GM19455 (cell line): ENCODE data around the gene PUS7.
"Not testable (repeated sequence)": the region's sequence is repeated elsewhere in the genome, so short reads cannot be mapped to it uniquely, and the experiment has no call there.

Source experiments
- ATAC-seq: cut with Tn5 transposase; IDR thresholded peaks from one replicate; pipeline ENCODE4 v1.9.1; 2021; ENCODE audit not compliant: unreplicated experiment

PUS7 gene

DNA sequence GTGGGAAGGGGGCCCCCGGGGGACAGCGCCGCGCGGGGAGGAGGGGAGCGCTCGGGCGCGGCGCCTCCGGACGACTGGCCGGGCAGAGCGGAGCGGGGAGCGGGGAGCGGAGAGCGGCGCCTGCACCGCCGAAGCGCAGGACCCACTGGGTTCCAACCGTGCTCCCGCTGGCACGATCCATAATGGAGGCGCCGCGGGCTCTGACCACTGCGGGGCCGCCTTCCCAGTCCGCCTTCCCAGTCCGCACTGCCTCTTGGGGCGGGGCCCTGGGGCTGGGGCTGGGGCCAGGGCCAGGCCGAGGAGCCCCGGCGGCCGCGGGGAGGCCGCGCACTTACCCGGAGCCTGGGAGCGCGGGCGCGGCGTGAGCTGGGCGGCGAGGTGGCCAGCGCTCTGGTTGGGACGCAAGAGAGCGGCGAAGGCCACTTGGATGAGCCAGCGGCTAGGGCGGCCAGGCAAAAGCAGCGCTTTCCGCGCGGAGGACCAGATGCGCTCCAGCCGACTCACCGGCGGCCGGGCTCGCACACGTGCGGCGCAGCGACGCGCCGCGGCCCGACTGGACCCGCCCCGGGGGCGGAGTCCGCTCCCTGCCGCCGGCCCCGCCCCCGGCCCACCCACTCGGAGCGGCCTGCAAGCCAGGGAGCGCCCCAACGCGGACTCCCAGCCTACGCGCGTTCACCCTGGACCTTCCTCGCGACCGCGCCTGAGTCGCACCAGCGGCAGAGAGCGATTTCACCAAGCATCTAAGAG is at the start of gene PUS7:
PUS7 (minus strand) TSS at position 555 of the 747 bp plus-strand sequence. CDS start 13,759 bp downstream, outside the sequence.
- peak; percentile 86 for ATAC-seq

GRCh38 chr7:105567821-105568220 is 45.8 kb upstream of the PUS7 start:
- no peak for ATAC-seq

- no peak for ATAC-seq
These were observed 45.0 kb upstream of the PUS7 start for GRCh38 chr7:105567024-105567423.

- ATAC-seq = no peak
These were observed 43.1 kb upstream of the PUS7 start for GRCh38 chr7:105565190-105565589.

GRCh38 chr7:105559926-105560325 is 37.9 kb upstream of the PUS7 start:
- ATAC-seq = no peak

- ATAC-seq = no peak
These were observed 16.3 kb upstream of the PUS7 start for GRCh38 chr7:105538339-105538738.

GRCh38 chr7:105532709-105533460 is 10.8 kb upstream of the PUS7 start:
- ATAC-seq = no peak

DNA sequence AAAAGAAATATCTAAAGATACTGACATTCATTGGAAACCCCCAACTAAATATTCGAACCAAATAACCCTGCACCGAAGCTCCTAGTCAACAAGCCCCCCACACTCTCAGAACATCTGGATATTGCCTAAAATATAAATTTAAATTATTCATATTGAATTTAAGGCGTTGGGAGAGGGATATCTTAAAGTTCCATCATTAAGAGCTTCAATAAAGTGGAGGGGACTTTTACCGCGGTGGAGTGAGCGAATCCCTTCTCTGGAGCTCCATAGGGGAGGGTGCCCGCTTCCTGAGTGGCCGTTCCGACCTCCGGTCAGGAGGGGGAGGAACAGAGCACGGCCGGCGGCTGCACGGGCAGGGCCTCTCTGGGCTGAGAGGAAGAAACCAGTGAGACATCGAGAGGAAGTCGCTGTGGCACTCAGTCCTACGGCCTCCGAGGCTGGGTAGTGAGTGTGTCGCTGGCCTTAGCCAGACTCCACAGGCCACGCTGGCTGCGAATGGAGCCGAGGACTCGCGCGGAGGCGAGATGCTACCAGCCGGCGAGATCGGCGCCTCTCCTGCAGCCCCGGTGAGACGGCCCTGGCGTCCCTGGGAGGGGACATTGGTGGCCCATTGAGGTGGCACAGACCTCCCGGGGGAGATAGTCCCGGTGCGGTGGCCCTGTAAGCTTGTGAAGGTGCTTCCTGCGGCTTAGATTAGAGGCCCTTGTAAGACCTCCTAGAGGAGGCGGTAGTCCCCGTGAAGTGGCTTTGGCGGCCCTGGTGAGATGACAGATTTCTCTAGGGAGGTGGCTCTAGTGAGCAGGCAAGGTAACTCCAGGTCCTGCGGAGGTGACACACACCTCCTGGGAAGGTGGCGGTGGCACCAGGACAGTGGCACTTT is 10.0 kb upstream of the PUS7 start, which contains the start of gene RINT1:
RINT1 (plus strand) TSS at position 410 of the 880 bp plus-strand sequence; CDS start at position 525, 115 bp downstream.
- ATAC-seq = peak; percentile 96

DNA sequence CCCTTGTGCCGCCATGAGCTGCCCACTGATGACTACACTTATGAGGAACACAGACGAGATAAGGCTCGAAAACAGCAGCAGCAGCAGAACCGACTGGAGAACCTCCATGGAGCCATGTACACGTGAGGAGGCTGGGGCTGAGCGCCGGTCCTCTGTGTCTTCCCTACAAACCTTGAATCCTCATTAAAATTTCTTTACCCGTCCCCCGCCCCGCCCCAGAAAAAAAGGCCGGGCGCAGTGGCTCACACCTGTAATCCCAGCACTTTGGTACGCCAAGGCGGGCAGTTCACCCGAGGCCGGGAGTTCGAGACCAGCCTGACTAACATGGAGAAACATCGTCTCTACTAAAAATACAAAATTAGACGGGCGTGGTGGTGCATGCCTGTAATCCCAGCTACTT is 8.5 kb upstream of the PUS7 start:
- no peak for ATAC-seq

DNA sequence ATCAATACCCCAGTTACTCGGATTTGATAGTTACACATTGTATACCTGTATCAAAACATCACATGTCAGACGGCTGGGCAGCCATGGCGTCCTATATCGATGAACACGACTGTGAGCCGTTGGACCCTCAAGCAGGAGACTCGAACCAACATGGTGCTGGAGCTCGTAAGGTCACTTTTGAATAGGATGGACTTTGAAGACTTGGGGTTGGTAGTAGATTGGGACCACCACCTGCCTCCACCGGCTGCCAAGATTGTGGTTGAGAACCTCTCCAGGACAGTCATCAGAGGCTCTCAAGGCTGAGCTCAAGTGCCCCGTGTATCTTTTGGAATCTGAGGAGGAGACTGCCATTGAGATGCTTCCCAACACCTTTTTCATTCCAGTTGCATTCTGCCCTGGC is 8.1 kb upstream of the PUS7 start:
- ATAC-seq = no peak

DNA sequence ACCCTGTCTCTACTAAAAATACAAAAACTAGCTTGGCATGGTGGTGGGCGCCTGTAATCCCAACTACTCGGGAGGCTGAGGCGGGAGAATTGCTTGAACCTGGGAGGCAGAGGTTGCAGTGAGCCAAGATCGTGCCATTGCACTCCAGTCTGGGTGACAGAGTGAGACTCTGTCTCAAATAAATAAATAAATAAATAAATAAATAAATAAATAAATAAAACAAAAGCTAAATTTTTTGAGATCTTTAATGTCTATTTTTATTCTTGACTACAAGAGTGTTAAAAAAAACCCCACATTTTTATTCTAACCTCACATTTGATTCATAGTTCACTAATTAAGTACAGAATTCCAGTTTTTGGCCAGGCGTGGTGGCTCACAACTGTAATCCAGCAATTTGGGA is 5.7 kb upstream of the PUS7 start:
- not testable (repeated sequence) for ATAC-seq

- no peak for ATAC-seq
These were observed 2.8 kb upstream of the PUS7 start for GRCh38 chr7:105524840-105525239.

DNA sequence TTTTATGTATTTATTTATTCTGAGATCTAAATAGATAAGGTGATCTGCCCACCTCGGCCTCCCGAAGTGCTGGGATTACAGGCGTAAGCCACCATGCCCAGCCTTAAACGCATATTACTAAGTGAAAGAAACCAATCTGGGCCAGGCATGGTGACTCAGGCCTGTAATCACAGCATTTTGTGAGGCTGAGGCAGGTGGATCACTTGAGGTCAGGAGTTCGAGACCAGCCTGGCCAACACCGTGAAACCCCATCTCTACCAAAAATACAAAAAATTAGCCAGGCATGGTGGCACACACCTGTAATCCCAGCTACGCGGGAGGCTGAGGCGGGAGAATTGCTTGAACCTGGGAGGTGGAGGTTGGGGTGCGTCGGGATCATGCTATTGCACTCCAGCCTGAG is 2.4 kb upstream of the PUS7 start:
- not testable (repeated sequence) for ATAC-seq

DNA sequence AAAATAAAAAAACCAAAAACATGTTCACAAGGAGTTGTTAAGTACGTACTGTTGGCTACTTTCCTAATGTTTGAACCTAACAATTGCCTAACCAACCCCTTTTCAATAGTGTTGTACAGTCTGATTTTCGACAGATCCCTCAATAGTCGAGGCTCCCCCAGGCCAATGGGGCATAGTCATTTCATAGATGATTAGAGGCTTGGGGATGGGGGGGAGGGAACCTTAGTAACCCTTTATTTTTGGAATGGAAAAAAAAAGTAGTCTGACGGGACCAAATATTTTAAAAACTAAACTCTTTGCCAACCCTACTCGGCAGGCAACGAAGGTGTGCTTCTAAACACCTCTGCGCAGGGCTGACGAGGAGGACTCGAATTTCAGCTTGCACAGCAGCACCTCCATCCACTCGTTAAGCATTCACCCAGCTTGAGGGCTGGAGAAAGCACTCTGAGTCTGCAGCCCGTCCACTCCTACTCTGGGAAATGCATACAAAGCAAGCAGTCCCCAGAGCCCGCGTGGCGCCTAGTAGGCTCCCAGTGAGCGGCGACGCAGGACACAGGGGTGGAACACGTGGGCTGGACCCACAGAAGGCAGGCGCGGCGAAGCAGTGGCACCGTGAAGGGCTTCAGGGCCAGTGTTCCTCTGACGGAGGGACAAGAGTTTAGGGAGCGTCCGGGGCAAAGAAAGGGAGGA is 899 bp downstream of the PUS7 start:
- ATAC-seq = peak; percentile 47

GRCh38 chr7:105520620-105521019 is 1.5 kb downstream of the PUS7 start:
- not testable (repeated sequence) for ATAC-seq

DNA sequence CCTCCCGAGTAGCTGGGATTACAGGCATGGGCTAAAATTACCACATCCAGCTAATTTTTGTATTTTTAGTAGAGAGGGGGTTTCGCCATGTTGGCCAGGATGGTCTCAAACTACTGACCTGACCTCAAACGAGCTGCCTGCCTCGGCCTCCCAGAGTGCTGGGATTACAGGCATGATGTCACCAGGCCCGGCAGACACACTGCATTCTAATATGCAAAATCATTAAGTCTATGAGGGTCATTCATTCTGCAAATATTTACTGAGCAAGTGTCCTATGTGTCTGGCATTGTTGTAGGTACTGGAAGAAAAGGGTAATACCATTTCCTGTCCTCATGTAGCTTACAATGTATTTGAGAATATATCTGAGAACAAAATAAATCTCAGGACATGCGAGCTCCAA is 2.7 kb downstream of the PUS7 start:
- no peak for ATAC-seq

DNA sequence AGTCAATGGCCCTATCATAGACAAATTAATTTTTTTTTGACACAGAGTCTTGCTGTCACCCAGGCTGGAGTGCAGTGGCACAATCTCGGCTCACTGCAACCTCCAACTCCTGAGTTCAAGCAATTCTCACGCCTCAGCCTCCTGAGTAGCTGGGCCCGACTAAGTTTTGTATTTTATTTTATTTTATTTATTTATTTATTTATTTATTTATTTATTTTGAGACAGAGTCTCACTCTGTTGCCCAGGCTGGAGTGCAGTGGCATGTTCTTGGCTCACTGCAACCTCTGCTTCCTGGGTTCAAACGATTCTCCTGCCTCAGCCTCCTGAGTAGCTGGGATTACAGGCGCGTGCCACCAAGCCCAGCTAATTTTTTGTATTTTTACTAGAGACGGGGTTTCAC is 6.5 kb downstream of the PUS7 start:
- not testable (repeated sequence) for ATAC-seq

GRCh38 chr7:105512926-105513526 is 9.0 kb downstream of the PUS7 start:
- ATAC-seq = no peak

DNA sequence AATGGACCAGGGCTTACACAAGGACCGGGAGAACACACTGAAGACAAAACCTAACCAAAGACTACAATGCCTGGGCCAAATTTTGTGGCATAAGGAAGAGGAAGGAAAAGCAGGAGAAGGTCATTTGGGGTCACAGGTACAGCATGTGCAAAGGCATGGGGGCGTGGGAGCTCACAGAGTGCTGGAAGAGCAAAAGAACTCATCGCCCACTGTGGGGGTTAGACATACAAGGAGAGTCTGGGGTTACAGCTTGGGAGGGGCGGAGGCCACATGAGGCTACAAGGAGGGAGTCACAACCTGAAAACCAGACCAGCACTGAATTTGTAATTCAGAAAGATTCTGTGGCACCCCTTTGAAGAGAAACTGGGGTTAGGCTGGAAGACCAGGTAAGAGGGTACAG is 9.7 kb downstream of the PUS7 start:
- no peak for ATAC-seq

DNA sequence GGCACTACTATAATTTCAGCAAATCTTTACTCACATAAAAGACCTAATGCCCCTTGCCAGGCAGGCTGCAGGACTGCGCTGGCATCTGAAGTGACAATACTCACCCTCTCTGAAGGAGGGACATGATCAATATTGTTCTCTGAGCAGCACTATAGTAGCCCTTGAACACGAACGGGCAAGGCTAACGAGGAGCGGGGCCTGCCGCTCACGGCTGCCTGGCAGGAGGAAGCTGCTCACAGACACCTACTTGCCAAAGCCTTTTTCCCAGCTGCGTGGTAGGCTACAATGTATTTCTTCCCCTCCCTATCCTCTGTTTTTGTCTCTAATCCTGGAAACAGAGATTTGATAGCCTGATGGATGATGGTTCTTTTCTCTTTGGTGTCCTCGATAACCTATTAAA is 19.9 kb downstream of the PUS7 start:
- ATAC-seq = no peak
